Measurements from ENCODE around the gene ZNF514.
"Not testable (repeated sequence)": the region's sequence is repeated elsewhere in the genome, so short reads cannot be mapped to it uniquely, and the experiment has no call there.

Gene ZNF514

GRCh38 chr2:95121407-95122196 lies 38.0 kb downstream of the ZNF514 start, which contains the start of gene MRPS5:
MRPS5 (minus strand) TSS chr2:95121808; CDS start chr2:95121791, 17 bp downstream.
- DNase-seq, result peak; percentile 62

DNA sequence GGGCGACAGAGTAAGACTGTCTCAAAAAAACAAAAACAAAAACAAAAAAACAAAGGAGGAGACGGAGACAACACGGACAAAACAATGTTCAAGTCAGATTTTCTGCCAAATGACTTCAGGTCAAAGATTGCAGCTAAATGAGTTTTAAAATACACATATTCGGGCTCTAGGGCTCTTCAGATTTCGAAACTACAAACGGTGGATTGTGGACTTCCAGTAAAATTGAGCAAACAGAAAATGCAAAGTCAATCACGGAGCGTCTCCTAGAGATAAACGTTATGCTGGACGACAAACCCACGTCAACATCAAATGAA lies 38.6 kb downstream of the ZNF514 start:
- no peak for DNase-seq

DNA sequence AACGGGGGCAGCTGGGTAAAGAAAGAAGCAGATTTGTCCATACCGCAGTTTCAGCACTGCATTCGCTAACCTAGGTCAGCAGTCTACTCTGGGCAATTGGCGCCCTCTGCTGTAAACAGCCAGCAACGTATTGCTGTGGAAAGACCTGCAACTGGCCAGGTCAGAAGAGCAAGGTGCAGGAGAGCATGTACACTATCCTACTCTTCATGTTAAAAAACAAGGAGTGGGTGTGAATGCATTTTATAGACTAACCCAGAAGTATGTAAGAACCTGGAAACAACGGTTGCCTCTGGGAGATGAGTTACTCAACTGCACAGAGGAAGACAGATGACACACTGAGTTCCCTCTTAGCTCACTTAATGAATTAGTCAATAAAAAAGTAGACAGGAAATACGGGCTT lies 44.2 kb downstream of the ZNF514 start:
- DNase-seq, result peak; percentile 43

- DNase-seq, result no peak
Measured at GRCh38 chr2:95113464-95113863, 46.2 kb downstream of the ZNF514 start.

DNA sequence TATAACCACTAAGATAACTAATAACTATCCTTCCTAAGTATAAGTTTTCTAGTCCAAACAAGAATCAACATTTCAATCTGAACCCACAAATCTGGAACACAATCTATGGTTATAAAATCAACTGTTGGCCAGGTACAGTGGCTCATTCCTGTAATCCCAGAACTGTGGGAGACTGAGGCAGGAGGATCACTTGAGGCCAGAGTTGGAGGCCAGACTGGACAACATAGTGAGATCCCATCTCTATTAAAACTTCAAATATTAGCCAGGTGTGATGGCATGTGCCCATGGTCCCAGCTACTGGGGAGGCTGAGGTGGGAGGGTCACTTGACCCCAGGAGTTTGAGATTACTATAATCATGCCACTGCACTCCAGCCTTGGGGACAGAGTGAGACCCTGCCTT lies 49.3 kb downstream of the ZNF514 start:
- DNase-seq, result no peak

DNA sequence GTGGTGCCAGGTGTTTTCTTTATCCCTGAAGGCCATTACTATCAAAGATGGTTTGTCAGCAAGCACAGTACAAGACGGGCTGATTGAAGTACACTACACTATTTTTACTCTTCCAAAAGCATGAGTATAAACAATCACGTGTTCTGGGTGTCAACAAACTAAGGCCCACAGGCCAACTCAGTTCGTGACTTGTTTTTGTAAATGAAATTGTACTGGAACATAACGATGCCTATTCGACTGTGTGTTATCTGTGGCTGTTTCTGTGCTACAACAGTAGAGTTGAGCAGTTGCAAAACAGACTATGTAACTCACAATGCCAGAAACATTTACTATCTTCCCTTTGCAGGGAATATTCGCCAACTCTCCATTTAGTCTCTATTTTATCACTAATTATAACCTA lies 50.4 kb downstream of the ZNF514 start:
- DNase-seq, result no peak

GRCh38 chr2:95106081-95106480 lies 53.6 kb downstream of the ZNF514 start:
- no peak for DNase-seq

- no peak for DNase-seq
Measured at GRCh38 chr2:95104606-95105005, 55.0 kb downstream of the ZNF514 start.

GRCh38 chr2:95099910-95100309 lies 59.7 kb downstream of the ZNF514 start:
- DNase-seq, result no peak

DNA sequence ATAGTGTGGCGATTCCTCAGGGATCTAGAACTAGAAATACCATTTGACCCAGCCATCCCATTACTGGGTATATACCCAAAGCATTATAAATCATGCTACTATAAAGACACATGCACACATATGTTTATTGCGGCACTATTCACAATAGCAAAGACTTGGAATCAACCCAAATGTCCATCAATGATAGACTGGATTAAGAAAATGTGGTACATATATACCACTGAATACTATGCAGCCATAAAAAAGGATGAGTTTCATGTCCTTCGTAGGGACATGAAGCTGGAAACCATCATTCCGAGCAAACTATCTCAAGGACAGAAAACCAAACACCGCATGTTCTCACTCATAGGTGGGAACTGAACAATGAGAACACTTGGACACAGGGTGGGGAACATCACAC lies 61.4 kb downstream of the ZNF514 start:
- DNase-seq, result not testable (repeated sequence)
